ENCODE data around the gene CGB8. TPM values are rescaled to one million over a fixed set of nuclear protein-coding genes. Genes with fewer than 3 reads are reported as not detected.
A peak's percentile ranks its signal among the peaks of the same experiment; 100 is the strongest.

The CGB8 gene
- total RNA-seq, 4 donors from 2014 or later: not detected

- H3K36me3 ChIP-seq: peaks cover 18 to 97% (median 43%) of the 10 kb centered on the region in 3 donors
- 96 to 99% methylated on average over 11 to 15 of the region's 18 CpGs for WGBS, 2 donors
These were observed 39.1 kb downstream of the CGB8 start for GRCh38 chr19:49009828-49010227.

DNA sequence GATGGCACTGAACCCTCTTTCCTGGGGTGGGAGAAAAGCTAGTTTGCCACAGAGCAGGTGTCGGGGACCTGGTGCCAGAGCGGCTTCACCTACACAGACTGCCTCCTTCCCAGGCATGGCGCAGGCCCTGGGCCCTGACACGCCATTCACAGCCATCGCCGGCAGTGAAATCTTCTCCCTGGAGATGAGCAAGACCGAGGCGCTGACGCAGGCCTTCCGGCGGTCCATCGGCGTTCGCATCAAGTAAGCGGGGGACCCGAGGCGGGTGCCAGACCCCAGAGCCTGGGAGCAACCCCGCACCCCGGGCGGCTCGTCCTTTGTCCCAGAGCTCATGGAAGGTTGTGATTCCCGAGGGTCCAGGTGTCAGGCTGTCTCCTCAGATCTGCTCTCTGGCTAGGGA is 42.0 kb downstream of the CGB8 start:
- Histone ChIP-seq H3K27me3 (no peaks in the 10 kb centered on the region), H3K36me3 (peaks cover 37 to 97% (median 55%) of the 10 kb centered on the region in 3 donors), H3K27ac (no peak overlapping the region), H3K4me3 (no peak overlapping the region), H3K4me1 (no peaks in the 10 kb centered on the region), H3K9me3 (no peaks in the 10 kb centered on the region)
- DNase-seq: no peak
- WGBS, 2 donors: 90 to 98% methylated on average over 2 to 11 of the region's 22 CpGs
- TF ChIP-seq CTCF (IDR thresholded peaks at IDR 0.05) (no peak), POLR2A (IDR thresholded peaks at IDR 0.05) (no peak)
- intact Hi-C loops (cut with DNase I): no loop called here

More at GRCh38 chr19:49009828-49010227, 39.1 kb downstream of the CGB8 start:
- DNase-seq: no peak
- H3K4me1 ChIP-seq: no peaks in the 10 kb centered on the region
- intact Hi-C loops (cut with DNase I): no loop called here
- TF ChIP-seq POLR2A (IDR thresholded peaks at IDR 0.05) (no peak), CTCF (IDR thresholded peaks at IDR 0.05) (no peak)
- H3K27ac ChIP-seq: no peak overlapping the region
- H3K4me3 ChIP-seq: no peak overlapping the region
- H3K9me3 ChIP-seq: no peaks in the 10 kb centered on the region
- H3K27me3 ChIP-seq: no peaks in the 10 kb centered on the region

DNA sequence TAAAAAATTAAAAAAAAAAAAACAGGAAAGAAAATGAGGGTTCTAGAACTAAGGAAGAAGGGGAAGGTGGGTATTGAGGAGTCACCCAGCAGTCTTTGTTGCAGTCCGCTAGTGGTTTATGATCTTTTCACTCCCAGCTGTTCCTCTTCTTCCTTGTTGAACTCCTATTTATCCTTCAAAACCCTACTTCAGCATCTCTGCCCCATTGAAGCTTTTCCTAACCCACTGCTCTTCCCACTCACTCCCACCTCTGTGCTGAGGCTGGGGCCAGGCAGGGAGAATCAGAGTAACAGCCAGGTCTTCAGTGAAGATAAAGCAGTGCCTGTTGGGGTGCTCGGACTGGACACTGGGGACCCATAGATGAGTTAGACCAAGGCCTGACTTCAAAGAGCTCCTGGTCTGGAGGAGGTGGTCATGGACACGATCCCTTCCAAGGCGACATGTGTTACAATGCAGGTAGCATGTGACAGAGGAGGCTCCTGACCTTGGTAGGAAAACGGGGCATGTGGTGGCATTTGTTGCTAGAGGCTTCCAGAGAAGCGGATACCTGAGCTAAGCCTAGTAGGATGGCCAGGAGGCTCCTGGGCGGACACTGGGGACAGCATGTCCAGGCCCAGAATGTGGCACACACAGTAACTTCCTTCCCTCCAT is 43.8 kb downstream of the CGB8 start:
- no peak for TF ChIP-seq CTCF (IDR thresholded peaks at IDR 0.05)
- TF ChIP-seq POLR2A (IDR thresholded peaks at IDR 0.05): no peak
- no peak overlapping the region for H3K4me3 ChIP-seq
- H3K27ac ChIP-seq: no peak overlapping the region
- DNase-seq: no peak
- no peaks in the 10 kb centered on the region for H3K27me3 ChIP-seq
- H3K36me3 ChIP-seq: peaks cover 31 to 96% (median 41%) of the 10 kb centered on the region in 3 donors
- WGBS, 2 donors: 93 to 96% methylated on average over 6 of the region's 7 CpGs
- intact Hi-C loops (cut with DNase I): no loop called here
- no peaks in the 10 kb centered on the region for H3K4me1 ChIP-seq
- H3K9me3 ChIP-seq: no peaks in the 10 kb centered on the region

- 95 to 97% methylated on average over 14 to 15 of the region's 15 CpGs for WGBS, 2 donors
- TF ChIP-seq POLR2A (IDR thresholded peaks at IDR 0.05) (no peak), CTCF (IDR thresholded peaks at IDR 0.05) (no peak)
- Histone ChIP-seq H3K27ac (no peak overlapping the region), H3K9me3 (no peaks in the 10 kb centered on the region), H3K4me3 (no peak overlapping the region), H3K36me3 (peaks cover 27 to 95% (median 36%) of the 10 kb centered on the region in 3 donors), H3K4me1 (peaks cover 0 to 6% (median 0%) of the 10 kb centered on the region in 3 donors), H3K27me3 (no peaks in the 10 kb centered on the region)
- intact Hi-C loops (cut with DNase I): no loop called here
- DNase-seq: no peak
These were observed 44.8 kb downstream of the CGB8 start for GRCh38 chr19:49004133-49004532.

- TF ChIP-seq CTCF (IDR thresholded peaks at IDR 0.05) (peak; percentile 24 to 68 (median 55)), POLR2A (IDR thresholded peaks at IDR 0.05) (no peak)
- intact Hi-C loops (cut with DNase I): no loop called here
- Histone ChIP-seq H3K4me1 (peaks cover under 1 to 16% (median 4%) of the 10 kb centered on the region in 3 donors), H3K27me3 (no peaks in the 10 kb centered on the region), H3K4me3 (no peak overlapping the region), H3K27ac (no peak overlapping the region), H3K9me3 (no peaks in the 10 kb centered on the region), H3K36me3 (peaks cover 12 to 53% (median 18%) of the 10 kb centered on the region in 3 donors)
- 55 to 58% methylated on average over 12 to 15 of the region's 16 CpGs for WGBS, 2 donors
- DNase-seq: no peak
These were observed 49.2 kb downstream of the CGB8 start for GRCh38 chr19:48999481-49000325.
